Panc1 (cell line): Measurements from ENCODE around the gene IL11.

ENCODE experiments used
- CTCF ChIP-seq: fragments of 450-650 bp; IDR thresholded peaks from 2 replicates; pipeline ENCODE4 v1.5.1; 2017; ENCODE audit warnings: mild to moderate bottlenecking
- POLR2AphosphoS5 ChIP-seq: IDR thresholded peaks from 2 replicates; pipeline ENCODE4 v1.6.1; 2012; ENCODE audit warnings: mild to moderate bottlenecking, low read depth, low read length, moderate library complexity
- REST ChIP-seq, 2 experiments: IDR thresholded peaks; 2 replicates each; pipeline ENCODE4 v1.6.1; 2011 to 2012; ENCODE audit warnings: low read depth in 2 of 2, control low read depth in 1 of 2, low read length in 1 of 2, mild to moderate bottlenecking in 1 of 2, moderate library complexity in 1 of 2; ENCODE audit not compliant: insufficient read depth in 1 of 2
- TCF7L2 ChIP-seq: IDR thresholded peaks from 2 replicates; pipeline ENCODE4 v1.6.1; 2011; ENCODE audit warnings: mild to moderate bottlenecking, low read depth, low read length, inconsistent platforms

GRCh38 chr19:55341595-55342531 is 28.4 kb downstream of the IL11 start:
- TF ChIP-seq CTCF: no peak
- TF ChIP-seq POLR2AphosphoS5: no peak
- no peak for TF ChIP-seq TCF7L2
- TF ChIP-seq REST (IDR thresholded peaks at IDR 0.05; ENCODE audit: insufficient read depth in 1 of 2, low read depth in 2 of 2, low read length in 1 of 2): no peak
